GM12878 (cell line): ENCODE measurements around the gene TMEM179B. TPM values are rescaled to one million over a fixed set of nuclear protein-coding genes. Genes with fewer than 3 reads are reported as not detected.

ENCODE experiments used
- ATAC-seq: fragments of 200-7000 bp; cut with Tn5 transposase; 3 replicates; pipeline ENCODE4 v1.9.1; 2020; ENCODE audit warnings: mild to moderate bottlenecking, moderate library complexity
- BruUV-seq: library from RNA; stranded (reverse); fragments of 400-500 nt; replicated peaks from 2 replicates; lab custom pipeline; 2021; lab: Mats Ljungman, UMichigan
- CTCF ChIA-PET: fragments of 300-600 bp; sonication (Branson Sonifier 250); formaldehyde crosslinking; extraction: SDS; loops from one replicate; lab custom pipeline; 2021; ENCODE audit warnings: inconsistent platforms; lab: Yijun Ruan, JAX
- POLR2A ChIA-PET: fragments of 350-600 bp; formaldehyde crosslinking; extraction: SDS; loops from one replicate; lab custom pipeline; 2021; ENCODE audit warnings: inconsistent platforms; lab: Charles Lee
- RAD21 ChIA-PET: fragments of 300-600 bp; sonication (Branson Sonifier 250); formaldehyde crosslinking; loops from one replicate; lab custom pipeline; 2023; ENCODE audit warnings: antibody characterized with exemption; ENCODE audit not compliant: unreplicated experiment; lab: Charles Lee
- SMC1A ChIA-PET: fragments of 300-600 bp; sonication (Branson Sonifier 250); formaldehyde crosslinking; loops from one replicate; lab custom pipeline; 2023; ENCODE audit not compliant: unreplicated experiment, uncharacterized antibody; lab: Charles Lee
- DNase-seq: peaks from one replicate; pipeline ENCODE4 v3.0.0-alpha.2; 2011; ENCODE audit warnings: low read depth, low spot score
- FAIRE-seq: peaks from 3 replicates; lab custom pipeline; 2011; peaks lifted over from hg19 to GRCh38; lab: Jason Lieb, UNC
- H2AFZ ChIP-seq: 2 replicates; pipeline ENCODE4 v1.6.0; 2011; ENCODE audit warnings: low read depth, low read length, control low read depth; ENCODE audit not compliant: control insufficient read depth
- H3K27ac ChIP-seq: 2 replicates; pipeline ENCODE4 v1.5.1; 2011; ENCODE audit warnings: control low read depth; ENCODE audit not compliant: control insufficient read depth, insufficient read depth
- H3K27me3 ChIP-seq, 2 experiments: replicated peaks in 1 of 2; 2 replicates each; pipeline versions ENCODE4 v1.6.0 to v1.6.1; 2011; ENCODE audit warnings: low read length in 1 of 2; ENCODE audit not compliant: control insufficient read depth in 2 of 2, insufficient read depth in 2 of 2
- H3K36me3 ChIP-seq, 2 experiments: 2 replicates each; pipeline ENCODE4 v1.5.1; 2011; ENCODE audit warnings: low read length in 1 of 2; ENCODE audit not compliant: control insufficient read depth in 2 of 2, insufficient read depth in 2 of 2
- H3K4me1 ChIP-seq: 2 replicates; pipeline ENCODE4 v1.6.1; 2011; ENCODE audit warnings: mild to moderate bottlenecking, low read length, moderate library complexity, mixed read lengths; ENCODE audit not compliant: control insufficient read depth, insufficient read depth
- H3K4me2 ChIP-seq: 2 replicates; pipeline ENCODE4 v1.6.0; 2011; ENCODE audit warnings: control low read depth; ENCODE audit not compliant: control insufficient read depth, insufficient read depth
- H3K4me3 ChIP-seq: fragments of 200-600 bp; sonication (generic); 2 replicates; pipeline ENCODE4 v1.5.1; 2016
- H3K79me2 ChIP-seq: 2 replicates; pipeline ENCODE4 v1.6.0; 2011; ENCODE audit warnings: low read length; ENCODE audit not compliant: control insufficient read depth, insufficient read depth
- H3K9ac ChIP-seq: 2 replicates; pipeline ENCODE4 v1.8.0; 2011; ENCODE audit warnings: low read length, control low read depth, mixed read lengths; ENCODE audit not compliant: control insufficient read depth, insufficient read depth
- H3K9me3 ChIP-seq: replicated peaks from 3 replicates; pipeline ENCODE4 v1.5.1; 2011; ENCODE audit warnings: mild to moderate bottlenecking, low read length; ENCODE audit not compliant: control insufficient read depth, insufficient read depth
- H4K20me1 ChIP-seq: 2 replicates; pipeline ENCODE4 v1.6.0; 2011; ENCODE audit not compliant: control insufficient read depth, insufficient read depth
- ASH2L ChIP-seq: fragments of 300-600, 200-600 bp; sonication (generic); IDR thresholded peaks from 2 replicates; pipeline ENCODE4 v1.6.1; 2017; ENCODE audit warnings: low read depth, mild to moderate bottlenecking, borderline replicate concordance
- ATF2 ChIP-seq: IDR thresholded peaks from 2 replicates; pipeline ENCODE4 v1.6.1; 2012; ENCODE audit warnings: low read length, inconsistent platforms
- BMI1 ChIP-seq: fragments of 450-650 bp; IDR thresholded peaks from 2 replicates; pipeline ENCODE4 v1.6.1; 2016; ENCODE audit warnings: mild to moderate bottlenecking, moderate library complexity, borderline replicate concordance
- CREM ChIP-seq: IDR thresholded peaks from 2 replicates; pipeline ENCODE4 v1.6.1; 2014; ENCODE audit warnings: antibody characterized with exemption, low read depth
- POLR2AphosphoS2 ChIP-seq: IDR thresholded peaks from 2 replicates; pipeline ENCODE4 v1.6.1; 2011; ENCODE audit warnings: low read depth, mild to moderate bottlenecking, low read length, improper control_type of control experiment, moderate library complexity
- RAD21 ChIP-seq: IDR thresholded peaks from 2 replicates; pipeline ENCODE4 v1.6.1; 2011; ENCODE audit warnings: mild to moderate bottlenecking, low read depth, low read length, moderate library complexity; ENCODE audit not compliant: insufficient read depth
- RELB ChIP-seq: fragments of 450-650 bp; IDR thresholded peaks from 2 replicates; pipeline ENCODE4 v1.6.1; 2017; ENCODE audit warnings: low read depth, mild to moderate bottlenecking, moderate library complexity
- SMAD5 ChIP-seq: IDR thresholded peaks from 2 replicates; pipeline ENCODE4 v1.6.1; 2016; ENCODE audit warnings: antibody characterized with exemption, low read depth
- SREBF1 ChIP-seq: IDR thresholded peaks from 2 replicates; pipeline ENCODE4 v1.6.1; 2012; ENCODE audit warnings: mild to moderate bottlenecking, low read length
- SUZ12 ChIP-seq: fragments of 200-600 bp; sonication (generic); IDR thresholded peaks from one replicate; pipeline ENCODE4 v1.6.1; 2018; ENCODE audit warnings: antibody characterized with exemption, mild to moderate bottlenecking; ENCODE audit not compliant: unreplicated experiment
- WGBS: methylation state at CpG from one replicate; pipeline ENCODE4 v1.1.6; 2016; ENCODE audit warnings: low lambda C conversion rate; ENCODE audit not compliant: insufficient replicate concordance, insufficient coverage; ENCODE audit errors: missing lambda C conversion rate; 5-methylcytosine and 5-hydroxymethylcytosine counted together
- in situ Hi-C: fragments of 300-500 bp; cut with MboI; formaldehyde crosslinking; loops from 9 replicates; pipeline ENCODE4 v1.14.3; 2018; ENCODE audit warnings: mixed read lengths
- intact Hi-C: fragments of 100-400 bp; cut with micrococcal nuclease; formaldehyde crosslinking; loops from one replicate; pipeline ENCODE4 v1.14.2; 2022; ENCODE audit not compliant: unreplicated experiment
- polyA plus RNA-seq, 11 experiments: library from polyadenylated mRNA; depleted of rRNA in 4 of 11; unstranded in 6 of 11; stranded (reverse) in 5 of 11; fragments of >200 nt; fragmentation: Nextera tagmentation in 4 of 11; fragmentation: Illumina TruSeq in 1 of 11; extraction: Ambion mirVana in 4 of 11; extraction: Trizol in 1 of 11; gene quantifications; 1 replicate in 1 of 11; 2 replicates in 10 of 11; pipeline versions ENCODE4 v1.2.1 to v1.2.3, GENCODE V29; 2011 to 2016; ENCODE audit warnings: inconsistent platforms in 2 of 11, missing spikeins in 2 of 11, low read depth in 1 of 11
- total RNA-seq, 4 experiments: library from RNA; depleted of rRNA in 3 of 4; stranded (reverse); fragments of >200 nt in 3 of 4; fragmentation: Illumina TruSeq in 1 of 4; extraction: Trizol in 1 of 4; gene quantifications; 2 replicates each; pipeline versions ENCODE4 v1.2.1 to v1.2.3, GENCODE V29; 2013 to 2021
- TF ChIP-seq, protein P1 (sequence below): fragments of 450-650 bp; IDR thresholded peaks from 2 replicates; pipeline ENCODE4 v1.6.1; 2016; ENCODE audit warnings: mild to moderate bottlenecking
- TF ChIP-seq, protein P2 (sequence below): IDR thresholded peaks from 2 replicates; pipeline ENCODE4 v1.6.1; 2012; ENCODE audit warnings: mild to moderate bottlenecking, low read depth, low read length

Gene TMEM179B
- total and polyA plus RNA-seq, 10 of the 15 experiments (the other 5 are each of a cell fraction or from before 2014, with no cell fraction given) = 21.7 to 82.4 (median 42.0) TPM

DNA sequence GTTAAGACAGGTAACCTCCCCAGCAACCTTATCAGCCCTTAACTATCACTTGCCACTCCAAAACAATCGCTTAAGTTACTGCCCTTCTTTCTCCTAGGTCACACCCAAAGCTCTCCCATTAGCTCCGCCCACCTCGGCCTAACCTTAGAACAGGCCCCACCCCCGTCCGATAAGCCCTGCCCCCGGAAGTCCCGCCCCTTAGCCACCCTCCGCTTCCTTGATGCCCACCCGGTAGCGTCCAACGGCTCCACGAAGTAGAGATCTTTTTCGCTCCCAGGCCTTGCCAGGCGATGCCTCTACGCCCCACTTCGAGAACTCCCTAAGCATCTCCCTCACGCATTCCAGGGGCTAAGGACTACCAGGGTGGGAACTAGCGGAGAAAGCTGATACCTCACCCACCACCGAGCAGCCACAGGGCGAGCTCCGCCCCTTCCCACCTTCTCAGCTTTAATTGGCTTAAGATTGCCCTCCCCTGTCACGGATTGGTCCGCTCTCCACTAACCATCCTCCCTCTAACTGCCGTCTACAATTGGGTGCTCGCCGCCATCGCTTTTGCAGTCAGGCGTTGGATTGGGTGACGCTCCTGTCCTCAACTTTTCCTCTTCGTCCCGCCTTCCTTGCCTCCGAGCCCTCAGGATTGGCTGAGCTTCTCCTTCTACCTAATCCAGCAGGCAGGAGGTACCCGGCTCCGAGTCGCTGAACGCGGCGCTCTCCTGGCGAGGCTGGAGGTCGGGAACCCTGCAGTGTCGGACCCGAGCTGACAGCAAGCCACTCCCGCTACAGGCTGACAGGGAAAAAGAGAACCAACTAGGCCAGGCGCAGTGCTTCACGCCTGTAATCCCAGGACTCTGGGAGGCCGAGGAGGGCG is 33.2 kb upstream of the TMEM179B start, which contains the start of gene ZBTB3:
Gene ZBTB3 (minus strand): TSS at position 425 of the 868 bp plus-strand sequence. CDS start 496 bp downstream, outside the sequence.
- peak; percentile 99 for ATAC-seq
- peak within 1 kb of the TSS; percentile 96 for H3K4me2 ChIP-seq
- peaks cover 6% of the 10 kb centered on the region for H3K4me1 ChIP-seq
- FAIRE-seq = peak; percentile 100
- H3K9ac ChIP-seq = peak within 1 kb of the TSS; percentile 78
- BruUV-seq = no TSS peak
- ChIA-PET SMC1A (interaction anchor here (0.5 to 3.5 kb wide), 22 partner anchors 8 to 197 kb away, joined by 3 to 27 read pairs (median 4); partner anchors contain the start of genes HNRNPUL2, STX5, TAF6L and TTC9C), POLR2A (interaction anchor here (0.5 to 4.6 kb wide), 44 partner anchors 8 to 810 kb away, joined by 3 to 70 read pairs (median 4); partner anchors contain the start of genes B3GAT3, C11orf98, CSKMT and EEF1G), RAD21 (interaction anchor here (0.6 to 2.1 kb wide), 23 partner anchors 8 to 347 kb away, joined by 3 to 44 read pairs (median 5); partner anchors contain the start of genes C11orf98, CSKMT, HNRNPUL2 and MTA2), CTCF (interaction anchor here (0.6 to 3.5 kb wide), 20 partner anchors 8 to 329 kb away, joined by 3 to 42 read pairs (median 4); partner anchors contain the start of genes B3GAT3, HNRNPUL2, TAF6L and TTC9C)
- H3K79me2 ChIP-seq = no peaks in the 10 kb centered on the region; the same call in 1 of the 2 replicates
- no peaks in the 10 kb centered on the region for H4K20me1 ChIP-seq
- DNase-seq = peak; percentile 99
- peak within 1 kb of the TSS; percentile 98 for H2AFZ ChIP-seq
- H3K36me3 ChIP-seq = no peaks in the 10 kb centered on the region
- intact Hi-C loops (loop anchor here (1.0 kb wide), 1 partner anchor 27 kb away; the partner anchor contains the start of gene HNRNPUL2), in situ Hi-C loops (no loop called here)
- H3K27me3 ChIP-seq = no peaks in the 10 kb centered on the region
- under 1% methylated on average over 43 of the region's 47 CpGs for WGBS
- H3K27ac ChIP-seq = peak within 1 kb of the TSS; percentile 92
- H3K9me3 ChIP-seq = no peaks in the 10 kb centered on the region
- H3K4me3 ChIP-seq = peak within 1 kb of the TSS; percentile 85
- TF ChIP-seq, protein P1, sequence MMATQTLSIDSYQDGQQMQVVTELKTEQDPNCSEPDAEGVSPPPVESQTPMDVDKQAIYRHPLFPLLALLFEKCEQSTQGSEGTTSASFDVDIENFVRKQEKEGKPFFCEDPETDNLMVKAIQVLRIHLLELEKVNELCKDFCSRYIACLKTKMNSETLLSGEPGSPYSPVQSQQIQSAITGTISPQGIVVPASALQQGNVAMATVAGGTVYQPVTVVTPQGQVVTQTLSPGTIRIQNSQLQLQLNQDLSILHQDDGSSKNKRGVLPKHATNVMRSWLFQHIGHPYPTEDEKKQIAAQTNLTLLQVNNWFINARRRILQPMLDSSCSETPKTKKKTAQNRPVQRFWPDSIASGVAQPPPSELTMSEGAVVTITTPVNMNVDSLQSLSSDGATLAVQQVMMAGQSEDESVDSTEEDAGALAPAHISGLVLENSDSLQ = peak; percentile 99
- TF ChIP-seq, protein P2, sequence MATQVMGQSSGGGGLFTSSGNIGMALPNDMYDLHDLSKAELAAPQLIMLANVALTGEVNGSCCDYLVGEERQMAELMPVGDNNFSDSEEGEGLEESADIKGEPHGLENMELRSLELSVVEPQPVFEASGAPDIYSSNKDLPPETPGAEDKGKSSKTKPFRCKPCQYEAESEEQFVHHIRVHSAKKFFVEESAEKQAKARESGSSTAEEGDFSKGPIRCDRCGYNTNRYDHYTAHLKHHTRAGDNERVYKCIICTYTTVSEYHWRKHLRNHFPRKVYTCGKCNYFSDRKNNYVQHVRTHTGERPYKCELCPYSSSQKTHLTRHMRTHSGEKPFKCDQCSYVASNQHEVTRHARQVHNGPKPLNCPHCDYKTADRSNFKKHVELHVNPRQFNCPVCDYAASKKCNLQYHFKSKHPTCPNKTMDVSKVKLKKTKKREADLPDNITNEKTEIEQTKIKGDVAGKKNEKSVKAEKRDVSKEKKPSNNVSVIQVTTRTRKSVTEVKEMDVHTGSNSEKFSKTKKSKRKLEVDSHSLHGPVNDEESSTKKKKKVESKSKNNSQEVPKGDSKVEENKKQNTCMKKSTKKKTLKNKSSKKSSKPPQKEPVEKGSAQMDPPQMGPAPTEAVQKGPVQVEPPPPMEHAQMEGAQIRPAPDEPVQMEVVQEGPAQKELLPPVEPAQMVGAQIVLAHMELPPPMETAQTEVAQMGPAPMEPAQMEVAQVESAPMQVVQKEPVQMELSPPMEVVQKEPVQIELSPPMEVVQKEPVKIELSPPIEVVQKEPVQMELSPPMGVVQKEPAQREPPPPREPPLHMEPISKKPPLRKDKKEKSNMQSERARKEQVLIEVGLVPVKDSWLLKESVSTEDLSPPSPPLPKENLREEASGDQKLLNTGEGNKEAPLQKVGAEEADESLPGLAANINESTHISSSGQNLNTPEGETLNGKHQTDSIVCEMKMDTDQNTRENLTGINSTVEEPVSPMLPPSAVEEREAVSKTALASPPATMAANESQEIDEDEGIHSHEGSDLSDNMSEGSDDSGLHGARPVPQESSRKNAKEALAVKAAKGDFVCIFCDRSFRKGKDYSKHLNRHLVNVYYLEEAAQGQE = no peak
- TF ChIP-seq RELB = peak; percentile 49; the same call in 1 of the 2 replicates
- no peak for TF ChIP-seq SUZ12
- TF ChIP-seq POLR2AphosphoS2 = peak; percentile 75
- TF ChIP-seq ASH2L = no peak
- no peak for TF ChIP-seq RAD21
- peak; percentile 39 for TF ChIP-seq CREM
- no peak for TF ChIP-seq SREBF1
- no peak for TF ChIP-seq BMI1
- peak; percentile 92; the same call in 1 of the 2 replicates for TF ChIP-seq SMAD5
- no peak for TF ChIP-seq ATF2
